Measurements from ENCODE around the gene C1QL1. TPM values are rescaled to one million over a fixed set of nuclear protein-coding genes. Genes with fewer than 3 reads are reported as not detected.

Gene C1QL1
- total RNA-seq, 1 donor from 2014 or later, result 0.47 TPM

- no peak for DNase-seq (ENCODE audit: extremely low read depth, low read depth, low spot score)
These were observed 35.9 kb downstream of the C1QL1 start for GRCh38 chr17:44932096-44932786.

- no peak for DNase-seq (ENCODE audit: extremely low read depth, low read depth, low spot score)
These were observed 36.7 kb downstream of the C1QL1 start for GRCh38 chr17:44931376-44931775.

- no peak for DNase-seq (ENCODE audit: extremely low read depth, low read depth, low spot score)
These were observed 37.4 kb downstream of the C1QL1 start for GRCh38 chr17:44930667-44931066.

- DNase-seq (ENCODE audit: extremely low read depth, low read depth, low spot score), result no peak
These were observed 39.0 kb downstream of the C1QL1 start for GRCh38 chr17:44928950-44929720.

- no peak for DNase-seq (ENCODE audit: extremely low read depth, low read depth, low spot score)
These were observed 40.0 kb downstream of the C1QL1 start for GRCh38 chr17:44928136-44928535.

GRCh38 chr17:44927696-44928095, 40.4 kb downstream of the C1QL1 start:
- DNase-seq (ENCODE audit: extremely low read depth, low read depth, low spot score), result no peak

- DNase-seq (ENCODE audit: extremely low read depth, low read depth, low spot score), result no peak
These were observed 41.1 kb downstream of the C1QL1 start for GRCh38 chr17:44926821-44927525.

GRCh38 chr17:44925731-44926697, 42.1 kb downstream of the C1QL1 start:
- DNase-seq (ENCODE audit: extremely low read depth, low read depth, low spot score), result no peak

GRCh38 chr17:44924107-44924544, 44.0 kb downstream of the C1QL1 start:
- DNase-seq (ENCODE audit: extremely low read depth, low read depth, low spot score), result no peak

- no peak for DNase-seq (ENCODE audit: extremely low read depth, low read depth, low spot score)
These were observed 45.2 kb downstream of the C1QL1 start for GRCh38 chr17:44922746-44923470.

GRCh38 chr17:44922136-44922535, 46.0 kb downstream of the C1QL1 start:
- no peak for DNase-seq (ENCODE audit: extremely low read depth, low read depth, low spot score)

- no peak for DNase-seq (ENCODE audit: extremely low read depth, low read depth, low spot score)
These were observed 46.8 kb downstream of the C1QL1 start for GRCh38 chr17:44921122-44921882.

- DNase-seq (ENCODE audit: extremely low read depth, low read depth, low spot score), result no peak
These were observed 47.5 kb downstream of the C1QL1 start for GRCh38 chr17:44920565-44920940.

GRCh38 chr17:44919885-44920564, 48.1 kb downstream of the C1QL1 start:
- no peak for DNase-seq (ENCODE audit: extremely low read depth, low read depth, low spot score)

GRCh38 chr17:44919411-44919810, 48.7 kb downstream of the C1QL1 start:
- DNase-seq (ENCODE audit: extremely low read depth, low read depth, low spot score), result no peak

- no peak for DNase-seq (ENCODE audit: extremely low read depth, low read depth, low spot score)
These were observed 50.1 kb downstream of the C1QL1 start for GRCh38 chr17:44918006-44918405.

- no peak for DNase-seq (ENCODE audit: extremely low read depth, low read depth, low spot score)
These were observed 50.6 kb downstream of the C1QL1 start for GRCh38 chr17:44917456-44917855.

GRCh38 chr17:44916781-44917241, 51.3 kb downstream of the C1QL1 start:
- DNase-seq (ENCODE audit: extremely low read depth, low read depth, low spot score), result no peak

Data from glomerular endothelial cell (primary cell).